Left lung (tissue), 10 donors: ENCODE data around the gene LENEP. TPM values are rescaled to one million over a fixed set of nuclear protein-coding genes. Genes with fewer than 3 reads are reported as not detected.
A peak's percentile ranks its signal among the peaks of the same experiment; 100 is the strongest.

Experiments used
- ATAC-seq: fragments of 200-7000 bp; cut with Tn5 transposase; one replicate; pipeline ENCODE4 v1.9.1; 2020; ENCODE audit warnings: moderate library complexity
- DNase-seq, 4 donors: peaks; one replicate each; pipeline ENCODE4 v3.0.0-alpha.2; 2013 to 2020
- H3K27ac ChIP-seq, 2 donors: fragments of 200-600 bp; sonication (generic) in 1 of 2; one replicate each; pipeline versions ENCODE4 v1.5.0 to v1.8.0; 2020 to 2021
- H3K27me3 ChIP-seq, 2 donors: fragments of 200-600 bp; sonication (generic) in 1 of 2; one replicate each; pipeline versions ENCODE4 v1.5.0 to v1.8.0; 2020 to 2021
- H3K36me3 ChIP-seq, 2 donors: fragments of 200-600 bp; sonication (generic) in 1 of 2; one replicate each; pipeline versions ENCODE4 v1.5.0 to v1.8.0; 2020 to 2021
- H3K4me1 ChIP-seq, 2 donors: fragments of 200-600 bp; one replicate each; pipeline ENCODE4 v1.8.0; 2021
- H3K4me3 ChIP-seq, 2 donors: fragments of 200-600 bp; sonication (generic) in 1 of 2; one replicate each; pipeline versions ENCODE4 v1.5.0 to v1.8.0; 2020 to 2021; ENCODE audit warnings: mild to moderate bottlenecking in 1 of 2
- H3K9me3 ChIP-seq, 2 donors: fragments of 200-600 bp; sonication (generic) in 1 of 2; one replicate each; pipeline versions ENCODE4 v1.5.0 to v1.8.0; 2020 to 2021
- CTCF ChIP-seq, 2 donors: fragments of 200-600 bp; sonication (generic) in 1 of 2; IDR thresholded peaks; one replicate each; pipeline versions ENCODE4 v1.5.0 to v1.8.0; 2021; ENCODE audit warnings: antibody characterized with exemption in 2 of 2
- intact Hi-C, 2 donors: fragments of 100-400 bp; cut with DNase I; formaldehyde crosslinking; loops; one replicate each; pipeline versions ENCODE4 v1.11.2 to v1.14.2; 2022
- polyA plus RNA-seq, 6 donors: library from polyadenylated mRNA; unstranded; fragments of 120-200 nt; gene quantifications; one replicate each; pipeline ENCODE4 v1.2.1, GENCODE V29; 2013; ENCODE audit not compliant: insufficient read length in 6 of 6
- total RNA-seq, 2 donors: library from RNA; stranded (reverse); fragmentation: NEBNext Ultra II Directional; extraction: Animal tissue kit (Norgen Biotek cat#: 25700); gene quantifications; one replicate each; pipeline ENCODE4 v1.2.1, GENCODE V29; 2021
- donor health status: DM: no; HTN: yes; CAD: no.
- donor health status: DM: no; HTN: no; CAD: no.

Gene LENEP
- total and polyA plus RNA-seq, 8 donors, result 0.52 to 1.8 (median 0.81) TPM; not detected in 1

DNA sequence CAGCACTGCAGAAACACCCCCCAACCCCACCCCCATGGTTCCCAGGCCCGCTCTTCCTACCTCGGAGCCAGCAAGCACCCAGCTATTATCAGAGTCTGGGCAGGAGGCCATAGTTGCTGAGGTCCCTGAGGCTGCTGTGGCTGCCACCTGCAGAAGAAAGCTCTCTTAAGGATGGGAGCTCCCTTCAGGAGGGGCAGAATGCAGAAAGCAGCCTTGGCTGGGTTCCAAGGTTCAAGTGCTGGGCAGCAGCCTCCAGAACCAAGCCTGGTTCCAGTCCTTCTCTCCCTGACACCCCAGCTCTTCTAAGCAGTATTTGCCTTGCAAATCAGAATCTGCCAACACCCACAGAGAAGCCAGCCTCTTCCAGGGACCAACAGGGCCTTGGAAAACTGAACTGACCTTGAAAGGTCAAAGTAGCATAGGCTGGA, 39.8 kb upstream of the LENEP start:
- DNase-seq (no peak), ATAC-seq (no peak)
- Histone ChIP-seq H3K27ac (no peak overlapping the region), H3K9me3 (no peaks in the 10 kb centered on the region), H3K4me3 (no peak overlapping the region), H3K27me3 (no peaks in the 10 kb centered on the region), H3K36me3 (peaks cover 0 to 25% of the 10 kb centered on the region in 2 donors), H3K4me1 (peaks cover 23 to 63% of the 10 kb centered on the region in 2 donors)
- intact Hi-C loops, result loop anchor here in 1 of 2 donors (10.0 kb wide), 1 partner anchor 111 kb away; the partner anchor contains the start of gene EFNA4
- TF ChIP-seq CTCF (IDR thresholded peaks at IDR 0.05), result no peak

DNA sequence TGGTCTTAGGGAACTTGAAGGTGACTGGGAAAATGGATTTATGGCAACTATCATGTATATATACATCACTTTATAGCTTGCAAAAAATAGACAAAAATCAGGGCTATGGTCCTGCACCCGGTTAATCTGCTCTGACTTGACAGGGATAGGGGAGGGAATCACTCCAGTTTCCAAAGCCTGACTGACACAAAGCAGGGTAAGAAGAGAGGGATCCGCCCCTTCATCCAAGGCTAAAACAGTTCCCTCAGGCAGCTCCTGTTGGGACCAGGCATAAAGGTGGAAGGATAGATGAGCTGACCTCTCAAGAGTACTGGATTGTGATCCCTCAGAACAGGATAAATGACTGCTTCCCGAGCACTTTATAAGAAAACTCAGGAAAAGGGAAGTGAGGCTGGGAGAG, 38.8 kb upstream of the LENEP start:
- peaks cover 23 to 64% of the 10 kb centered on the region in 2 donors for H3K4me1 ChIP-seq
- DNase-seq (no peak), ATAC-seq (no peak)
- intact Hi-C loops, result loop anchor here in 1 of 2 donors (10.0 kb wide), 1 partner anchor 110 kb away; the partner anchor contains the start of gene EFNA4
- peaks cover 0 to 34% of the 10 kb centered on the region in 2 donors for H3K36me3 ChIP-seq
- peak overlapping the region in 1 of 2 donors; percentile 14 for H3K4me3 ChIP-seq
- no peak for TF ChIP-seq CTCF (IDR thresholded peaks at IDR 0.05)
- H3K27me3 ChIP-seq, result no peaks in the 10 kb centered on the region
- H3K9me3 ChIP-seq, result no peaks in the 10 kb centered on the region
- H3K27ac ChIP-seq, result peak overlapping the region in 1 of 2 donors; percentile 81

- peak in 1 of 4 donors; percentile 81 for DNase-seq
- TF ChIP-seq CTCF (IDR thresholded peaks at IDR 0.05), result no peak
- Histone ChIP-seq H3K4me3 (peak overlapping the region; percentile 50 to 58), H3K4me1 (peaks cover 23 to 66% of the 10 kb centered on the region in 2 donors), H3K27me3 (no peaks in the 10 kb centered on the region), H3K27ac (peak overlapping the region; percentile 81 to 88), H3K36me3 (peaks cover 0 to 31% of the 10 kb centered on the region in 2 donors), H3K9me3 (no peaks in the 10 kb centered on the region)
- peak; percentile 42 for ATAC-seq
- intact Hi-C loops, result loop anchor here in 1 of 2 donors (10.0 kb wide), 1 partner anchor 110 kb away; the partner anchor contains the start of gene EFNA4
Observed at GRCh38 chr1:154955039-154955717, 38.2 kb upstream of the LENEP start.

DNA sequence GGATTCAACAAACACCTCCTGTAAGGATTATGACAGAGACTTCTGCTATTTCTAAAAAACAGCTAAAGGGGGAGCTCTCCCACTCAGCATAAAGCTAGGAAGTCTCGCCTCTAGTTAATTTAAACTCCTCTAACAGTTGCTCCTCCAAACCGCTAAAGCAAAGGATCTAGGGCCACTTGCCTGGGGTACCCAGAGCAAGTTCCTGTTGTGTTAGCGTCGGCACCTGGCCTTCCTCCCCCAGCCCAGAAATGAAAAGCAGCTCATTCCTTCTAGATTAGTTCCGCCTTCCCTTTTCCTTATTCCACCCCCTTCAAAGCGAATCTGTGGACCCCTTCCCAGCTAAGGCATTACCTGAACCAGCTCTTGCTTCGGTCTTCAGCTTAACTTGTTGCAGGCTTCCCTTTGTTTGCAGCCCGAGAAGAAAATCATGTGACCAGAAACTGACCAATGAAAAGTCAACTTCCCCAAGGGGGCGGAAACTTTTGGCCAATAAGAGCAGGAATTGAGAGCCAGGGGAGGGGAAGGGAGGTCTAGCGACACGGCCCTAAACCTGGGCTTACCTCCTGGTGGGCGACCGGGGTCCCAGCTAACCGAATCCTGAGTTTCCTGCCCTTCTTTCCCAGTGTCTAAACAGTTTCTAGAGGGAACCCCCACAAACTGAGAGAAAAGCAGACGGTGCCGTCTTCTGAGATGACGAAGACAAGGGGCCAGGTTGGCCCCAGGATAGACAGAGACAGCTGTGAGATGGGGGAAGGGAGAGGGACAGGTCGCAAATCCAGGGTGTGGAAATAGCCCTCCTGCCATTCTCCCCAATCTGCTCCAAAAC, 37.5 kb upstream of the LENEP start, which contains the start of gene PBXIP1:
PBXIP1 (minus strand) TSS at position 382 of the 826 bp plus-strand sequence. CDS start 2,378 bp downstream, outside the sequence.
- H3K36me3 ChIP-seq, result peaks cover 0 to 23% of the 10 kb centered on the region in 2 donors
- peak; percentile 87 for ATAC-seq
- peak in 3 of 4 donors; percentile 75 to 93 (median 91) for DNase-seq
- H3K4me1 ChIP-seq, result peaks cover 29 to 74% of the 10 kb centered on the region in 2 donors
- no peaks in the 10 kb centered on the region for H3K27me3 ChIP-seq
- H3K27ac ChIP-seq, result peak within 1 kb of the TSS; percentile 81 to 88
- peak within 1 kb of the TSS; percentile 50 to 58 for H3K4me3 ChIP-seq
- intact Hi-C loops, result loop anchor here in 1 of 2 donors (10.0 kb wide), 1 partner anchor 109 kb away; the partner anchor contains the start of gene EFNA4
- no peak for TF ChIP-seq CTCF (IDR thresholded peaks at IDR 0.05)
- H3K9me3 ChIP-seq, result no peaks in the 10 kb centered on the region
